IMR-90 (cell line): ENCODE measurements around the gene TSC1. TPM values are rescaled to one million over a fixed set of nuclear protein-coding genes. Genes with fewer than 3 reads are reported as not detected.

ENCODE experiments used
- ATAC-seq: fragments of 200-7000 bp; cut with Tn5 transposase; 2 replicates; pipeline ENCODE4 v1.9.1; 2020; ENCODE audit warnings: low read depth, mild to moderate bottlenecking, moderate library complexity
- BruUV-seq: library from RNA; stranded (reverse); fragments of 400-500 nt; replicated peaks from 2 replicates; lab custom pipeline; 2021; lab: Mats Ljungman, UMichigan
- CTCF ChIA-PET: fragments of 300-600 bp; formaldehyde crosslinking; extraction: SDS; loops from one replicate; lab custom pipeline; 2021; ENCODE audit warnings: antibody characterized with exemption; lab: Yijun Ruan, JAX
- POLR2A ChIA-PET: fragments of 300-600 bp; sonication (Branson Sonifier 250); formaldehyde crosslinking; loops from one replicate; lab custom pipeline; 2022; ENCODE audit warnings: antibody characterized with exemption; ENCODE audit not compliant: unreplicated experiment; lab: Charles Lee
- DNase-seq: peaks from one replicate; pipeline ENCODE4 v3.0.0; 2013
- H2AFZ ChIP-seq: replicated peaks from 2 replicates; pipeline ENCODE3; 2013; ENCODE audit warnings: low read length, mild to moderate bottlenecking; ENCODE audit not compliant: poor library complexity
- H2AK5ac ChIP-seq: 2 replicates; pipeline ENCODE4 v1.6.1; 2013; ENCODE audit warnings: low read depth, low read length, inconsistent platforms
- H2AK9ac ChIP-seq: replicated peaks from 2 replicates; pipeline ENCODE3; 2013; ENCODE audit warnings: mild to moderate bottlenecking, low read depth, low read length, moderate library complexity; ENCODE audit not compliant: poor library complexity
- H2BK120ac ChIP-seq: 2 replicates; pipeline ENCODE4 v1.6.1; 2013; ENCODE audit warnings: low read depth, low read length, inconsistent platforms
- H2BK15ac ChIP-seq: 3 replicates; pipeline ENCODE4 v1.6.1; 2013; ENCODE audit warnings: low read depth, low read length, inconsistent platforms
- H2BK20ac ChIP-seq: 2 replicates; pipeline ENCODE4 v1.6.1; 2013; ENCODE audit warnings: low read depth, mild to moderate bottlenecking, inconsistent platforms, low read length, moderate library complexity
- H2BK5ac ChIP-seq: 2 replicates; pipeline ENCODE4 v1.6.1; 2013; ENCODE audit warnings: mild to moderate bottlenecking, low read depth, low read length, inconsistent platforms; ENCODE audit not compliant: poor library complexity, severe bottlenecking
- H3K14ac ChIP-seq: replicated peaks from 2 replicates; pipeline ENCODE4 v1.6.1; 2013; ENCODE audit warnings: low read depth, low read length, inconsistent platforms
- H3K18ac ChIP-seq: 2 replicates; pipeline ENCODE4 v1.6.1; 2013; ENCODE audit warnings: low read depth, low read length, control low read depth
- H3K23ac ChIP-seq: 2 replicates; pipeline ENCODE4 v1.6.1; 2013; ENCODE audit warnings: low read depth, low read length, inconsistent platforms
- H3K27ac ChIP-seq: 2 replicates; pipeline ENCODE4 v1.5.1; 2013; ENCODE audit warnings: mild to moderate bottlenecking, control low read depth, low read length; ENCODE audit not compliant: insufficient read depth
- H3K27me3 ChIP-seq: 2 replicates; pipeline ENCODE4 v1.6.1; 2013; ENCODE audit warnings: low read length; ENCODE audit not compliant: control insufficient read depth, insufficient read depth
- H3K36me3 ChIP-seq: 2 replicates; pipeline ENCODE4 v1.6.1; 2013; ENCODE audit warnings: low read length, mixed read lengths; ENCODE audit not compliant: control insufficient read depth, insufficient read depth
- H3K4ac ChIP-seq: 2 replicates; pipeline ENCODE4 v1.6.1; 2013; ENCODE audit warnings: low read depth, low read length, inconsistent platforms
- H3K4me1 ChIP-seq: 2 replicates; pipeline ENCODE4 v1.6.1; 2013; ENCODE audit warnings: low read length, mixed read lengths; ENCODE audit not compliant: control insufficient read depth, insufficient read depth
- H3K4me2 ChIP-seq: 2 replicates; pipeline ENCODE4 v1.6.1; 2013; ENCODE audit warnings: low read depth, mild to moderate bottlenecking, control low read depth, low read length, moderate library complexity
- H3K4me3 ChIP-seq: 2 replicates; pipeline ENCODE4 v1.5.1; 2013; ENCODE audit warnings: low read depth, mild to moderate bottlenecking, control low read depth, low read length, moderate library complexity; ENCODE audit not compliant: insufficient read depth
- H3K56ac ChIP-seq: 2 replicates; pipeline ENCODE4 v1.6.1; 2013; ENCODE audit warnings: low read length, inconsistent platforms; ENCODE audit not compliant: insufficient read depth; ENCODE audit errors: extremely low read depth
- H3K79me1 ChIP-seq, 2 experiments: 2 replicates each; pipeline ENCODE4 v1.6.1; 2013; ENCODE audit warnings: low read length in 2 of 2, inconsistent platforms in 1 of 2, low read depth in 1 of 2
- H3K9ac ChIP-seq: 2 replicates; pipeline ENCODE4 v1.6.1; 2013; ENCODE audit warnings: low read depth, low read length, control low read depth
- H3K9me1 ChIP-seq: 2 replicates; pipeline ENCODE4 v1.6.1; 2013; ENCODE audit warnings: low read length, inconsistent platforms; ENCODE audit not compliant: insufficient read depth
- H3K9me3 ChIP-seq: 2 replicates; pipeline ENCODE4 v1.6.1; 2013; ENCODE audit warnings: low read length; ENCODE audit not compliant: control insufficient read depth, insufficient read depth
- H4K20me1 ChIP-seq: 2 replicates; pipeline ENCODE4 v1.6.1; 2013; ENCODE audit warnings: low read length, inconsistent platforms; ENCODE audit not compliant: insufficient read depth
- H4K5ac ChIP-seq: 2 replicates; pipeline ENCODE4 v1.6.1; 2013; ENCODE audit warnings: mild to moderate bottlenecking, low read depth, low read length, control low read depth
- H4K8ac ChIP-seq, 2 experiments: 2 replicates each; pipeline ENCODE4 v1.6.1; 2013; ENCODE audit warnings: low read depth in 2 of 2, low read length in 2 of 2, control low read depth in 1 of 2, inconsistent platforms in 1 of 2
- H4K91ac ChIP-seq: 2 replicates; pipeline ENCODE4 v1.6.1; 2013; ENCODE audit warnings: low read depth, low read length, inconsistent platforms; ENCODE audit not compliant: insufficient read depth
- BHLHE40 ChIP-seq: fragments of 150-350 bp; IDR thresholded peaks from 2 replicates; pipeline ENCODE4 v1.6.1; 2016; ENCODE audit warnings: mild to moderate bottlenecking, low read depth, low read length
- CEBPB ChIP-seq: IDR thresholded peaks from 2 replicates; pipeline ENCODE4 v1.6.1; 2012; ENCODE audit warnings: low read depth, low read length, improper control_type of control experiment
- FOS ChIP-seq: fragments of 150-350 bp; IDR thresholded peaks from 2 replicates; pipeline ENCODE4 v1.6.1; 2016; ENCODE audit warnings: low read depth, low read length
- MAFK ChIP-seq: IDR thresholded peaks from 2 replicates; pipeline ENCODE4 v1.6.1; 2012; ENCODE audit warnings: low read depth, low read length, improper control_type of control experiment
- MAZ ChIP-seq: IDR thresholded peaks from 2 replicates; pipeline ENCODE4 v1.6.1; 2012; ENCODE audit warnings: low read depth, mild to moderate bottlenecking, low read length, improper control_type of control experiment, moderate library complexity, borderline replicate concordance
- MXI1 ChIP-seq: IDR thresholded peaks from 2 replicates; pipeline ENCODE4 v1.6.1; 2012; ENCODE audit warnings: low read depth, mild to moderate bottlenecking, low read length, moderate library complexity, borderline replicate concordance
- NFE2L2 ChIP-seq: fragments of 150-350 bp; IDR thresholded peaks from 2 replicates; pipeline ENCODE4 v1.6.1; 2016; ENCODE audit warnings: low read depth, mild to moderate bottlenecking, low read length
- POLR2A ChIP-seq: IDR thresholded peaks from 2 replicates; pipeline ENCODE4 v1.6.1; 2012; ENCODE audit warnings: mild to moderate bottlenecking, low read depth, low read length
- RAD21 ChIP-seq: IDR thresholded peaks from 2 replicates; pipeline ENCODE4 v1.6.1; 2012; ENCODE audit warnings: low read length, improper control_type of control experiment
- RCOR1 ChIP-seq: IDR thresholded peaks from 2 replicates; pipeline ENCODE4 v1.6.1; 2012; ENCODE audit warnings: mild to moderate bottlenecking, low read length, improper control_type of control experiment; ENCODE audit not compliant: insufficient replicate concordance
- RFX5 ChIP-seq: IDR thresholded peaks from 2 replicates; pipeline ENCODE4 v1.8.0; 2012; ENCODE audit warnings: low read depth, mild to moderate bottlenecking, low read length, moderate library complexity
- WGBS, 2 experiments: methylation state at CpG; one replicate each; pipeline versions ENCODE4 v1.1.5 to v1.1.7; 2013; ENCODE audit warnings: missing lambda C conversion rate in 2 of 2; ENCODE audit not compliant: insufficient read length in 1 of 2; ENCODE audit errors: extremely low coverage in 2 of 2; 5-methylcytosine and 5-hydroxymethylcytosine counted together
- dilution Hi-C: fragments of 300-500 bp; cut with HindIII; formaldehyde crosslinking; loops from one replicate; pipeline ENCODE4 v1.14.3; 2018; ENCODE audit warnings: low sequenced_read_pairs; ENCODE audit not compliant: unreplicated experiment
- in situ Hi-C: fragments of 300-500 bp; cut with MboI; formaldehyde crosslinking; loops from 3 replicates; pipeline ENCODE4 v1.14.3; 2019; ENCODE audit warnings: low sequenced_read_pairs, inconsistent platforms, mixed read lengths
- intact Hi-C: fragments of 100-400 bp; cut with micrococcal nuclease; formaldehyde crosslinking; loops from 2 replicates; pipeline ENCODE4 v1.10.0; 2022
- polyA plus RNA-seq, 3 experiments: library from polyadenylated mRNA; depleted of rRNA; stranded (reverse); fragments of >200 nt; gene quantifications; 2 replicates each; pipeline ENCODE4 v1.2.3, GENCODE V29; 2012; ENCODE audit warnings: low replicate concordance in 1 of 3
- total RNA-seq: library from RNA; depleted of rRNA; stranded (reverse); fragments of >200 nt; gene quantifications from 2 replicates; pipeline ENCODE4 v1.2.3, GENCODE V29; 2012
- TF ChIP-seq, protein P1 (sequence below): conservative IDR thresholded peaks from 2 replicates; pipeline ENCODE4 v1.5.1; 2012; ENCODE audit warnings: mild to moderate bottlenecking, low read depth, low read length, improper control_type of control experiment
- TF ChIP-seq, protein P2 (sequence below): fragments of 150-350 bp; IDR thresholded peaks from 2 replicates; pipeline ENCODE4 v1.6.1; 2016; ENCODE audit warnings: low read depth, mild to moderate bottlenecking, low read length, moderate library complexity, borderline replicate concordance

The TSC1 gene
- total and polyA plus RNA-seq, 2 of the 4 experiments (the other 2 are of a cell fraction): 25.7 to 56.3 TPM

DNA sequence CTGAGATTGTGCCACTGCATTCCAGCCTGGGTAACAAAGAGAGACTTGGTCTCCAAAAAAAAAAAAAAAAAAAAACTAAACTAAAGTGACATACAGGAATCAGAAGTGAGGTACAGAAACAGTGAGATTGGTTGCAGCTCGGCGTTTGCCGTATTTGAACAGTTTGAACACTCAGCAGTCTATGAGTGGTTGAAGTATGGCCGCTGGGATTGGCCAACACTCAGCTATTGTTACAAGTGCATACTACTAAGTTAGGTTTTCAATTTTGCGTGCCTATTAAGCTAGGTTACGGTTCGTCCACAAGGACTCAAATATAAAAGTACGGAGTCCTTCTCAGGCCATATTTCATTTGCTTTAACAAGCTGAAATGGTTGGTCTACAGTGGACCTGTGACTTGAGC is 3.3 kb upstream of the TSC1 start:
- TF ChIP-seq RFX5 (no peak), POLR2A (no peak), CEBPB (no peak), BHLHE40 (no peak), MAZ (no peak), MAFK (no peak), FOS (no peak), MXI1 (no peak), NFE2L2 (no peak), RAD21 (no peak), RCOR1 (no peak)
- TF ChIP-seq, protein P1, sequence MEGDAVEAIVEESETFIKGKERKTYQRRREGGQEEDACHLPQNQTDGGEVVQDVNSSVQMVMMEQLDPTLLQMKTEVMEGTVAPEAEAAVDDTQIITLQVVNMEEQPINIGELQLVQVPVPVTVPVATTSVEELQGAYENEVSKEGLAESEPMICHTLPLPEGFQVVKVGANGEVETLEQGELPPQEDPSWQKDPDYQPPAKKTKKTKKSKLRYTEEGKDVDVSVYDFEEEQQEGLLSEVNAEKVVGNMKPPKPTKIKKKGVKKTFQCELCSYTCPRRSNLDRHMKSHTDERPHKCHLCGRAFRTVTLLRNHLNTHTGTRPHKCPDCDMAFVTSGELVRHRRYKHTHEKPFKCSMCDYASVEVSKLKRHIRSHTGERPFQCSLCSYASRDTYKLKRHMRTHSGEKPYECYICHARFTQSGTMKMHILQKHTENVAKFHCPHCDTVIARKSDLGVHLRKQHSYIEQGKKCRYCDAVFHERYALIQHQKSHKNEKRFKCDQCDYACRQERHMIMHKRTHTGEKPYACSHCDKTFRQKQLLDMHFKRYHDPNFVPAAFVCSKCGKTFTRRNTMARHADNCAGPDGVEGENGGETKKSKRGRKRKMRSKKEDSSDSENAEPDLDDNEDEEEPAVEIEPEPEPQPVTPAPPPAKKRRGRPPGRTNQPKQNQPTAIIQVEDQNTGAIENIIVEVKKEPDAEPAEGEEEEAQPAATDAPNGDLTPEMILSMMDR: no peak
- TF ChIP-seq, protein P2, sequence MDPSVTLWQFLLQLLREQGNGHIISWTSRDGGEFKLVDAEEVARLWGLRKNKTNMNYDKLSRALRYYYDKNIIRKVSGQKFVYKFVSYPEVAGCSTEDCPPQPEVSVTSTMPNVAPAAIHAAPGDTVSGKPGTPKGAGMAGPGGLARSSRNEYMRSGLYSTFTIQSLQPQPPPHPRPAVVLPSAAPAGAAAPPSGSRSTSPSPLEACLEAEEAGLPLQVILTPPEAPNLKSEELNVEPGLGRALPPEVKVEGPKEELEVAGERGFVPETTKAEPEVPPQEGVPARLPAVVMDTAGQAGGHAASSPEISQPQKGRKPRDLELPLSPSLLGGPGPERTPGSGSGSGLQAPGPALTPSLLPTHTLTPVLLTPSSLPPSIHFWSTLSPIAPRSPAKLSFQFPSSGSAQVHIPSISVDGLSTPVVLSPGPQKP: no peak
- H3K18ac ChIP-seq: no peak overlapping the region
- no peak overlapping the region for H2AK5ac ChIP-seq
- no peaks in the 10 kb centered on the region for H3K36me3 ChIP-seq
- no peaks in the 10 kb centered on the region for H3K9me3 ChIP-seq
- ATAC-seq (no peak), DNase-seq (no peak)
- no peak overlapping the region for H3K4me2 ChIP-seq
- H4K91ac ChIP-seq: no peak overlapping the region
- no peak overlapping the region for H3K56ac ChIP-seq
- no peaks in the 10 kb centered on the region for H4K20me1 ChIP-seq
- no peak overlapping the region for H2BK5ac ChIP-seq
- no peak overlapping the region for H2BK120ac ChIP-seq
- intact Hi-C loops (no loop called here), dilution Hi-C loops (no loop called here), in situ Hi-C loops (no loop called here)
- no peak overlapping the region for H2BK15ac ChIP-seq
- H2AFZ ChIP-seq: no peak overlapping the region
- H3K4ac ChIP-seq: no peak overlapping the region
- BruUV-seq: no TSS peak
- ChIA-PET POLR2A (no interaction called here), CTCF (interaction anchor here (0.7 to 1.2 kb wide), 2 partner anchors 73 to 74 kb away, joined by 3 read pairs; no protein-coding TSS in a partner anchor)
- no peak overlapping the region for H2AK9ac ChIP-seq
- H3K27ac ChIP-seq: no peak overlapping the region
- no peak overlapping the region for H3K23ac ChIP-seq
- H3K9ac ChIP-seq: no peak overlapping the region
- no CpG with 5 or more reads among the region's 8 CpGs for WGBS, 2 experiments
- no peak overlapping the region for H4K8ac ChIP-seq
- H2BK20ac ChIP-seq: no peak overlapping the region
- peaks cover 16% of the 10 kb centered on the region for H3K4me1 ChIP-seq
- peaks cover 5 to 24% of the 10 kb centered on the region in 2 experiments; a peak in 2 of 4 replicates for H3K79me1 ChIP-seq
- peaks cover 17% of the 10 kb centered on the region for H3K9me1 ChIP-seq
- no peak overlapping the region for H4K5ac ChIP-seq
- H3K4me3 ChIP-seq: no peak overlapping the region
- H3K14ac ChIP-seq: no peak overlapping the region
- no peaks in the 10 kb centered on the region for H3K27me3 ChIP-seq
